Prostate gland (tissue), 2 donors: ENCODE data around the gene GAB2.

ENCODE experiments used
- CTCF ChIP-seq, 4 experiments: fragments of 200-600 bp in 2 of 4; fragments of 450-650 bp in 2 of 4; sonication (generic) in 2 of 4; IDR thresholded peaks; 1 replicate in 3 of 4; 2 replicates in 1 of 4; pipeline ENCODE4 v1.5.1; 2016 to 2019; ENCODE audit warnings: antibody characterized with exemption in 4 of 4, mild to moderate bottlenecking in 2 of 4, moderate library complexity in 2 of 4
- POLR2A ChIP-seq: fragments of 450-650 bp; IDR thresholded peaks from one replicate; pipeline ENCODE4 v1.6.1; 2016; ENCODE audit warnings: antibody characterized with exemption, mild to moderate bottlenecking

GRCh38 chr11:78292109-78292803 is 125.4 kb downstream of the GAB2 start:
- no peak for TF ChIP-seq CTCF (IDR thresholded peaks at IDR 0.05)
- TF ChIP-seq POLR2A: no peak
